Suprapubic skin (tissue), 4 donors: Measurements from ENCODE around the gene XYLT1.

ENCODE experiments used
- POLR2A ChIP-seq, 2 donors: fragments of 450-650 bp; IDR thresholded peaks; one replicate each; pipeline ENCODE4 v1.6.1; 2017; ENCODE audit warnings: antibody characterized with exemption in 2 of 2, mild to moderate bottlenecking in 2 of 2, moderate library complexity in 2 of 2
- POLR2AphosphoS5 ChIP-seq, 3 donors: sonication (generic); formaldehyde crosslinking; IDR thresholded peaks; one replicate each; pipeline ENCODE4 v1.6.1; 2017; ENCODE audit warnings: antibody characterized with exemption in 3 of 3
- TF ChIP-seq, protein P1 (sequence below), 2 donors: fragments of 200-600 bp in 1 of 2; fragments of 450-650 bp in 1 of 2; sonication (generic) in 1 of 2; IDR thresholded peaks; one replicate each; pipeline ENCODE4 v1.5.1; 2016 to 2019; ENCODE audit warnings: antibody characterized with exemption in 2 of 2, mild to moderate bottlenecking in 1 of 2, moderate library complexity in 1 of 2

DNA sequence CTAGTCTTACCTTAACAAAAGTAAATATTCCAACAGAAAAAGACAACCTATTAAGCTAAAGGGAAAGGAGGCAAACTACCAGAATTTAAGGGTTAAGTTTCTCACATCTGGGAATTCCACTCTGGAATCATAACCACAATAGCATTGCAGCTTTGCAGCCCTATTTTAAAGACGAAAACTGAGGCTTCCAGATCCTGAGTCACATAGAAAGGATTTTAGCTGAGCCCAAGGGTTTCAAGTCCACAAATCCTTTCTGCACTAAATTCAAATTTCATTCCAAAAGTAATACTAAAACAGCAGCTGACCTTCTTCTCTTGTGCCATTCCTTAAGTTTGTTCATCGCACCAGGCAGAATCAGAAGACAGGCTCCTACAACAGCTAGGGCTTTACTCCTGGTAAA lies 17.8 kb downstream of the XYLT1 start:
- TF ChIP-seq POLR2AphosphoS5 (IDR thresholded peaks at IDR 0.05) (no peak), POLR2A (IDR thresholded peaks at IDR 0.05) (no peak)
- TF ChIP-seq, protein P1, sequence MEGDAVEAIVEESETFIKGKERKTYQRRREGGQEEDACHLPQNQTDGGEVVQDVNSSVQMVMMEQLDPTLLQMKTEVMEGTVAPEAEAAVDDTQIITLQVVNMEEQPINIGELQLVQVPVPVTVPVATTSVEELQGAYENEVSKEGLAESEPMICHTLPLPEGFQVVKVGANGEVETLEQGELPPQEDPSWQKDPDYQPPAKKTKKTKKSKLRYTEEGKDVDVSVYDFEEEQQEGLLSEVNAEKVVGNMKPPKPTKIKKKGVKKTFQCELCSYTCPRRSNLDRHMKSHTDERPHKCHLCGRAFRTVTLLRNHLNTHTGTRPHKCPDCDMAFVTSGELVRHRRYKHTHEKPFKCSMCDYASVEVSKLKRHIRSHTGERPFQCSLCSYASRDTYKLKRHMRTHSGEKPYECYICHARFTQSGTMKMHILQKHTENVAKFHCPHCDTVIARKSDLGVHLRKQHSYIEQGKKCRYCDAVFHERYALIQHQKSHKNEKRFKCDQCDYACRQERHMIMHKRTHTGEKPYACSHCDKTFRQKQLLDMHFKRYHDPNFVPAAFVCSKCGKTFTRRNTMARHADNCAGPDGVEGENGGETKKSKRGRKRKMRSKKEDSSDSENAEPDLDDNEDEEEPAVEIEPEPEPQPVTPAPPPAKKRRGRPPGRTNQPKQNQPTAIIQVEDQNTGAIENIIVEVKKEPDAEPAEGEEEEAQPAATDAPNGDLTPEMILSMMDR (IDR thresholded peaks at IDR 0.05) = no peak
